Neural progenitor cell (in vitro differentiated cells): Measurements from ENCODE around the gene LYAR. TPM values are rescaled to one million over a fixed set of nuclear protein-coding genes. Genes with fewer than 3 reads are reported as not detected.

Experiments used
- DNase-seq: peaks from one replicate; pipeline ENCODE4 v3.0.0-alpha.2; 2016; ENCODE audit warnings: low spot score
- H2AFZ ChIP-seq: fragments of 200-600 bp; sonication (generic); replicated peaks from 2 replicates; pipeline ENCODE4 v1.6.1; 2016; ENCODE audit warnings: antibody characterized with exemption
- H3F3A ChIP-seq: fragments of 200-600 bp; sonication (generic); 2 replicates; pipeline ENCODE4 v1.6.1; 2016; ENCODE audit warnings: antibody characterized with exemption, low read depth
- H3K27ac ChIP-seq: fragments of 200-600 bp; sonication (generic); 2 replicates; pipeline ENCODE4 v1.5.1; 2016; ENCODE audit warnings: mild to moderate bottlenecking
- H3K27me3 ChIP-seq: fragments of 200-600 bp; sonication (generic); 2 replicates; pipeline ENCODE4 v1.6.1; 2016; ENCODE audit warnings: mild to moderate bottlenecking, moderate library complexity
- H3K36me3 ChIP-seq: fragments of 200-600 bp; sonication (generic); 2 replicates; pipeline ENCODE4 v1.5.1; 2016
- H3K4me1 ChIP-seq: fragments of 200-600 bp; sonication (generic); 2 replicates; pipeline ENCODE4 v1.6.1; 2016; ENCODE audit warnings: mixed run types
- H3K4me2 ChIP-seq: fragments of 200-600 bp; sonication (generic); 2 replicates; pipeline ENCODE4 v1.6.1; 2016
- H3K4me3 ChIP-seq: fragments of 200-600 bp; sonication (generic); 2 replicates; pipeline ENCODE4 v1.5.1; 2016
- H3K79me2 ChIP-seq: fragments of 200-600 bp; sonication (generic); 2 replicates; pipeline ENCODE4 v1.6.1; 2016; ENCODE audit warnings: low read depth
- H3K9ac ChIP-seq: fragments of 200-600 bp; sonication (generic); 2 replicates; pipeline ENCODE4 v1.6.1; 2016
- H3K9me3 ChIP-seq: fragments of 200-600 bp; sonication (generic); 2 replicates; pipeline ENCODE4 v1.5.1; 2016; ENCODE audit warnings: low read depth
- H4K20me1 ChIP-seq: fragments of 200-600 bp; sonication (generic); 2 replicates; pipeline ENCODE4 v1.6.1; 2016; ENCODE audit warnings: low read depth
- H3K27ac Mint-ChIP-seq: 3 replicates; pipeline ENCODE4 v1.8.0; 2021; ENCODE audit warnings: mixed read lengths
- H3K27me3 Mint-ChIP-seq: 2 replicates; pipeline ENCODE4 v1.8.0; 2022; ENCODE audit warnings: low read depth, mild to moderate bottlenecking, inconsistent platforms, moderate library complexity, mixed read lengths; ENCODE audit not compliant: insufficient read depth
- H3K36me3 Mint-ChIP-seq: 3 replicates; pipeline ENCODE4 v1.8.0; 2021; ENCODE audit warnings: mixed read lengths
- H3K4me1 Mint-ChIP-seq: 3 replicates; pipeline ENCODE4 v1.8.0; 2021; ENCODE audit warnings: mixed read lengths
- H3K4me3 Mint-ChIP-seq: 3 replicates; pipeline ENCODE4 v1.8.0; 2021; ENCODE audit warnings: mild to moderate bottlenecking, moderate library complexity, mixed read lengths
- H3K9me3 Mint-ChIP-seq: 3 replicates; pipeline ENCODE4 v1.8.0; 2020; ENCODE audit warnings: mixed read lengths
- CTCF ChIP-seq: fragments of 200-600 bp; sonication (generic); IDR thresholded peaks from 2 replicates; pipeline ENCODE4 v1.5.1; 2017; ENCODE audit warnings: antibody characterized with exemption, mild to moderate bottlenecking
- EZH2 ChIP-seq: fragments of 200-600 bp; sonication (generic); IDR thresholded peaks from 2 replicates; pipeline ENCODE4 v1.6.1; 2017; ENCODE audit warnings: antibody characterized with exemption, mild to moderate bottlenecking, moderate library complexity
- EZH2phosphoT487 ChIP-seq: fragments of 200-600 bp; sonication (generic); IDR thresholded peaks from 2 replicates; pipeline ENCODE4 v1.6.1; 2017; ENCODE audit warnings: antibody characterized with exemption
- total RNA-seq: library from RNA; depleted of rRNA; stranded (reverse); fragments of >200 nt; gene quantifications from 2 replicates; pipeline ENCODE4 v1.2.3, GENCODE V29; 2015; ENCODE audit warnings: low replicate concordance

LYAR gene
- total RNA-seq, 1 donor from 2014 or later, result 49.0 TPM

- Mint-ChIP-seq H3K4me1 (peaks cover 22% of the 10 kb centered on the region), H3K27ac (no peak overlapping the region), H3K9me3 (no peaks in the 10 kb centered on the region), H3K36me3 (peaks cover 2% of the 10 kb centered on the region), H3K4me3 (peak overlapping the region; percentile 97), H3K27me3 (no peaks in the 10 kb centered on the region)
- no peaks in the 10 kb centered on the region for H3K27me3 ChIP-seq
- H3K4me1 ChIP-seq, result peaks cover 12% of the 10 kb centered on the region
- H2AFZ ChIP-seq, result peak overlapping the region; percentile 88
- H4K20me1 ChIP-seq, result peaks cover 30% of the 10 kb centered on the region
- H3K4me2 ChIP-seq, result peak overlapping the region; percentile 95
- no peak overlapping the region for H3K27ac ChIP-seq
- H3F3A ChIP-seq, result no peaks in the 10 kb centered on the region
- H3K36me3 ChIP-seq, result no peaks in the 10 kb centered on the region
- H3K9me3 ChIP-seq, result no peaks in the 10 kb centered on the region
- peaks cover 74% of the 10 kb centered on the region for H3K79me2 ChIP-seq
- peak overlapping the region; percentile 72 for H3K9ac ChIP-seq
- peak overlapping the region; percentile 80 for H3K4me3 ChIP-seq
- no peak for DNase-seq
- TF ChIP-seq CTCF, result no peak
- TF ChIP-seq EZH2phosphoT487, result no peak
These were observed 385 bp downstream of the LYAR start for GRCh38 chr4:4289597-4289940.

- H3K79me2 ChIP-seq, result peaks cover 69% of the 10 kb centered on the region
- H4K20me1 ChIP-seq, result peaks cover 30% of the 10 kb centered on the region
- H3K4me1 ChIP-seq, result peaks cover 12% of the 10 kb centered on the region
- no peak overlapping the region for H3K27ac ChIP-seq
- peak overlapping the region; percentile 72 for H3K9ac ChIP-seq
- Mint-ChIP-seq H3K4me1 (peaks cover 22% of the 10 kb centered on the region), H3K36me3 (peaks cover 3% of the 10 kb centered on the region), H3K27me3 (no peaks in the 10 kb centered on the region), H3K4me3 (peak overlapping the region; percentile 97), H3K9me3 (no peaks in the 10 kb centered on the region), H3K27ac (no peak overlapping the region)
- peak overlapping the region; percentile 80 for H3K4me3 ChIP-seq
- no peaks in the 10 kb centered on the region for H3K27me3 ChIP-seq
- H3K9me3 ChIP-seq, result no peaks in the 10 kb centered on the region
- peak overlapping the region; percentile 95 for H3K4me2 ChIP-seq
- no peak for TF ChIP-seq EZH2
- no peak for TF ChIP-seq CTCF
- TF ChIP-seq EZH2phosphoT487, result no peak
- no peak for DNase-seq
- no peak overlapping the region for H2AFZ ChIP-seq
- H3K36me3 ChIP-seq, result no peaks in the 10 kb centered on the region
- H3F3A ChIP-seq, result no peaks in the 10 kb centered on the region
These were observed 899 bp downstream of the LYAR start for GRCh38 chr4:4289055-4289454.

GRCh38 chr4:4288098-4288497 lies 1.9 kb downstream of the LYAR start:
- Mint-ChIP-seq H3K27me3 (no peaks in the 10 kb centered on the region), H3K36me3 (peaks cover 8% of the 10 kb centered on the region), H3K4me1 (peaks cover 22% of the 10 kb centered on the region), H3K27ac (no peak overlapping the region), H3K4me3 (peak overlapping the region; percentile 52), H3K9me3 (no peaks in the 10 kb centered on the region)
- no peaks in the 10 kb centered on the region for H3K36me3 ChIP-seq
- DNase-seq, result no peak
- no peak overlapping the region for H2AFZ ChIP-seq
- H3K4me2 ChIP-seq, result no peak overlapping the region
- H3K4me3 ChIP-seq, result no peak overlapping the region
- H3K79me2 ChIP-seq, result peaks cover 59% of the 10 kb centered on the region
- peaks cover 30% of the 10 kb centered on the region for H4K20me1 ChIP-seq
- H3F3A ChIP-seq, result no peaks in the 10 kb centered on the region
- H3K4me1 ChIP-seq, result peaks cover 12% of the 10 kb centered on the region
- H3K9me3 ChIP-seq, result no peaks in the 10 kb centered on the region
- no peak overlapping the region for H3K9ac ChIP-seq
- no peaks in the 10 kb centered on the region for H3K27me3 ChIP-seq
- H3K27ac ChIP-seq, result no peak overlapping the region
- no peak for TF ChIP-seq EZH2phosphoT487
- TF ChIP-seq CTCF, result no peak
- TF ChIP-seq EZH2, result no peak
